Measurements from ENCODE around the gene SLC16A1. TPM values are rescaled to one million over a fixed set of nuclear protein-coding genes. Genes with fewer than 3 reads are reported as not detected.
A peak's percentile ranks its signal among the peaks of the same experiment; 100 is the strongest.

The SLC16A1 gene
- total and polyA plus RNA-seq, 2 of the 8 experiments (the other 6 are each of a cell fraction or from before 2014, with no cell fraction given) = 435 to 545 TPM

DNA sequence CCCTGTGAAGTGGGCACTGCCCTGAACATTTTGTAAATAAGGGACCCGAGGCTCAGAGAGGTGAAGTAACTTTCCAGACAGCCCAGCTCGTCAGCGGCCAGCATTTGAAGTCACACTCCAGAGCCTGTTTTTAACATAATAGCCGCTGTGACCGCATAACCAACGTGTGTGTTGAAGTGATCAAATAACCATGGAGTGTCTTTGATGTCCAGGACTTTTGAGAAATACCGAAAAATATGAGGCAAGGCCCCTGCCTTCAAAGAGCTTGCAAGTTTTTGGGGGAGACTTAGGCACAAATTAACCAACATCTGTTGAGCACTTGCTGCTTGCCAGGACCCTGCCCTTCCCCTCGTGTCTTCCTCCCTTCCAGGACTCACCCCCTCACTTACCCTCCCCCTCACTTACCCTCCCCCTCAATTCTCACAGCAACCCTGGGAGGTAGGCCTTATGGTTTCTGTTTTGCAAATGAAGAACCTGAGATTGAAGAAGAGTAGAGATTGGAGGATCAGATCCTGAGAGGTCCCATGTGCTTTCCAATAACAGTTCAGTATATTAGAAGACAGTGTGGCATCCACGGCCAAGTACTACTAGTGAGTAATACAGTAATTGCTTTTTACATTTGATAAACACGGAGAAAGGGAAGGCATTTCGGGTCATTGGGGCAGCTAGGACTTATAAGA is 1.3 kb upstream of the SLC16A1 start:
- CTCF ChIA-PET (ENCODE audit: partially characterized antibody) = interaction anchor here (0.6 to 1.5 kb wide), 2 partner anchors 85 to 94 kb away, joined by 3 to 4 read pairs; no protein-coding TSS in a partner anchor
- peak overlapping the region; percentile 95; the same call in 1 of the 2 replicates for H2BK5ac ChIP-seq (ENCODE audit: low read depth, low read length)
- H2BK20ac ChIP-seq (ENCODE audit: low read length) = no peak overlapping the region
- H3K23me2 ChIP-seq (ENCODE audit: low read depth, low read length) = peaks cover 13% of the 10 kb centered on the region
- H3K27ac ChIP-seq (ENCODE audit: low read depth, low read length) = peak overlapping the region; percentile 57; the same call in 1 of the 2 replicates
- FAIRE-seq (peak; percentile 24), DNase-seq (ENCODE audit: low read depth in 1 of 2, low spot score in 2 of 2) (peak; percentile 62 to 68)
- H2BK15ac ChIP-seq (ENCODE audit: low read length) = 0 out of 2 replicates have a peak overlapping the region, but pooled peaks have one; percentile 95
- H4K8ac ChIP-seq (ENCODE audit: extremely low read depth, insufficient read depth, low read length) = no peak overlapping the region
- H4K20me1 ChIP-seq (replicated peaks in 1 of 2; ENCODE audit: control insufficient read depth in 1 of 2, insufficient read depth in 2 of 2, low read length in 2 of 2) = peaks cover 16 to 22% of the 10 kb centered on the region in 2 experiments
- 2% methylated on average over 11 of the region's 11 CpGs; no CpG with 5 or more reads in 1 of the 2 experiments for WGBS, 2 experiments (ENCODE audit: extremely low coverage in 1 of 2, insufficient coverage in 1 of 2, insufficient read length in 1 of 2, insufficient replicate concordance in 2 of 2, low coverage in 1 of 2, low lambda C conversion rate in 2 of 2, missing lambda C conversion rate in 1 of 2)
- no peak overlapping the region for H2BK120ac ChIP-seq (replicated peaks; ENCODE audit: low read depth, low read length)
- peak overlapping the region; percentile 77 to 87 for H3K4me2 ChIP-seq (ENCODE audit: insufficient read depth in 1 of 2, low read depth in 2 of 2, low read length in 2 of 2)
- no peak overlapping the region for H3K56ac ChIP-seq (replicated peaks; ENCODE audit: insufficient read length, low read depth, low read length)
- peak overlapping the region in 3 of 4 experiments; percentile 30 to 91 (median 90); a peak in 3 of 7 replicates for H3K9ac ChIP-seq (replicated peaks in 1 of 4; ENCODE audit: extremely low read depth in 1 of 4, low read depth in 3 of 4, low read length in 3 of 4)
- H3K4me3 ChIP-seq (ENCODE audit: extremely low read depth in 1 of 4, insufficient read depth in 2 of 4, low read depth in 3 of 4, low read length in 4 of 4) = peak overlapping the region; percentile 81 to 95 (median 90)
- H3K79me2 ChIP-seq (ENCODE audit: control insufficient read depth in 1 of 2, insufficient read depth in 2 of 2, low read length in 2 of 2) = peaks cover 42 to 98% of the 10 kb centered on the region in 2 experiments
- no peaks in the 10 kb centered on the region for H3K79me1 ChIP-seq (ENCODE audit: low read depth, low read length)
- H3K4me1 ChIP-seq (replicated peaks in 1 of 4; ENCODE audit: control insufficient read depth in 3 of 4, insufficient read depth in 4 of 4, low read length in 3 of 4) = peaks cover 4 to 8% (median 5%) of the 10 kb centered on the region in 4 experiments; a peak in 5 of 7 replicates
- POLR2A ChIA-PET (ENCODE audit: partially characterized antibody) = interaction anchor here (0.8 to 3.1 kb wide), 10 partner anchors 9 to 116 kb away, joined by 3 to 50 read pairs (median 6); partner anchors contain the start of gene LRIG2
- H3K27me3 ChIP-seq (replicated peaks in 1 of 4; ENCODE audit: control insufficient read depth in 3 of 4, extremely low read depth in 1 of 4, insufficient read depth in 3 of 4, low read length in 3 of 4) = no peaks in the 10 kb centered on the region
- no peak overlapping the region for H3K4ac ChIP-seq (replicated peaks; ENCODE audit: insufficient read length, low read depth, low read length)
- H3K23ac ChIP-seq (ENCODE audit: insufficient read length) = no peak overlapping the region
- H3K36me3 ChIP-seq (ENCODE audit: control insufficient read depth in 2 of 4, insufficient read depth in 4 of 4, low read length in 3 of 4) = peaks cover 4 to 30% (median 11%) of the 10 kb centered on the region in 4 experiments; a peak in 6 of 8 replicates
- 0 out of 2 replicates have a peak, but pooled peaks have one; percentile 20 for TF ChIP-seq TBP (IDR thresholded peaks at IDR 0.05; ENCODE audit: low read depth, low read length)
- TF ChIP-seq SIN3A (conservative IDR thresholded peaks at IDR 0.05 in 1 of 2, IDR thresholded peaks at IDR 0.05 in 1 of 2; ENCODE audit: low read depth in 1 of 2, low read length in 2 of 2) = 0 out of 4 replicates have a peak, but pooled peaks of 1 of the 2 experiments have one; percentile 17
- TF ChIP-seq EGR1 (IDR thresholded peaks at IDR 0.05; ENCODE audit: borderline replicate concordance, low read depth, low read length) = peak; percentile 40; the same call in 1 of the 2 replicates
- TF ChIP-seq, protein P1, sequence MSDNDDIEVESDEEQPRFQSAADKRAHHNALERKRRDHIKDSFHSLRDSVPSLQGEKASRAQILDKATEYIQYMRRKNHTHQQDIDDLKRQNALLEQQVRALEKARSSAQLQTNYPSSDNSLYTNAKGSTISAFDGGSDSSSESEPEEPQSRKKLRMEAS (IDR thresholded peaks at IDR 0.05) = peak; percentile 62; the same call in 1 of the 2 replicates
- TF ChIP-seq RBBP5 (IDR thresholded peaks at IDR 0.05; ENCODE audit: borderline replicate concordance, low read depth, low read length) = no peak
- TF ChIP-seq KDM1A (IDR thresholded peaks at IDR 0.05; ENCODE audit: borderline replicate concordance, low read length) = peak; percentile 96
- no peak for TF ChIP-seq TEAD4 (IDR thresholded peaks at IDR 0.05; ENCODE audit: low read depth, low read length)
- H3K18ac ChIP-seq (ENCODE audit: extremely low read depth, low read length) = peak overlapping the region; percentile 75
- peak overlapping the region; percentile 99 for H4K5ac ChIP-seq (ENCODE audit: insufficient read length, low read depth, low read length)
- no peaks in the 10 kb centered on the region for H3K9me3 ChIP-seq (ENCODE audit: insufficient read depth in 2 of 2, low read depth in 1 of 2, low read length in 1 of 2)
- no peak overlapping the region for H2BK12ac ChIP-seq (ENCODE audit: low read depth, low read length)
- H4K91ac ChIP-seq (replicated peaks; ENCODE audit: insufficient read length, low read length) = no peak overlapping the region
- H3K14ac ChIP-seq (ENCODE audit: insufficient read length) = no peak overlapping the region
- 0 out of 2 replicates have a peak overlapping the region, but pooled peaks have one; percentile 68 for H2AK5ac ChIP-seq (ENCODE audit: low read depth, low read length)
- H2AFZ ChIP-seq (ENCODE audit: low read length) = no peak overlapping the region

All from H1 (cell line).